IMR-90 (cell line): ENCODE results near the gene NPAP1. TPM values are rescaled to one million over a fixed set of nuclear protein-coding genes. Genes with fewer than 3 reads are reported as not detected.
"Not testable (repeated sequence)": the region's sequence is repeated elsewhere in the genome, so short reads cannot be mapped to it uniquely, and the experiment has no call there.

Source experiments
- ATAC-seq: fragments of 200-7000 bp; cut with Tn5 transposase; 2 replicates; pipeline ENCODE4 v1.9.1; 2020; ENCODE audit warnings: low read depth, mild to moderate bottlenecking, moderate library complexity
- BruUV-seq: library from RNA; stranded (reverse); fragments of 400-500 nt; replicated peaks from 2 replicates; lab custom pipeline; 2021; lab: Mats Ljungman, UMichigan
- CTCF ChIA-PET: fragments of 300-600 bp; formaldehyde crosslinking; extraction: SDS; loops from one replicate; lab custom pipeline; 2021; ENCODE audit warnings: antibody characterized with exemption; lab: Yijun Ruan, JAX
- POLR2A ChIA-PET: fragments of 300-600 bp; sonication (Branson Sonifier 250); formaldehyde crosslinking; loops from one replicate; lab custom pipeline; 2022; ENCODE audit warnings: antibody characterized with exemption; ENCODE audit not compliant: unreplicated experiment; lab: Charles Lee
- DNase-seq: peaks from one replicate; pipeline ENCODE4 v3.0.0; 2013
- H2AFZ ChIP-seq: replicated peaks from 2 replicates; pipeline ENCODE3; 2013; ENCODE audit warnings: low read length, mild to moderate bottlenecking; ENCODE audit not compliant: poor library complexity
- H2AK5ac ChIP-seq: 2 replicates; pipeline ENCODE4 v1.6.1; 2013; ENCODE audit warnings: low read depth, low read length, inconsistent platforms
- H2AK9ac ChIP-seq: replicated peaks from 2 replicates; pipeline ENCODE3; 2013; ENCODE audit warnings: mild to moderate bottlenecking, low read depth, low read length, moderate library complexity; ENCODE audit not compliant: poor library complexity
- H2BK120ac ChIP-seq: 2 replicates; pipeline ENCODE4 v1.6.1; 2013; ENCODE audit warnings: low read depth, low read length, inconsistent platforms
- H2BK15ac ChIP-seq: 3 replicates; pipeline ENCODE4 v1.6.1; 2013; ENCODE audit warnings: low read depth, low read length, inconsistent platforms
- H2BK20ac ChIP-seq: 2 replicates; pipeline ENCODE4 v1.6.1; 2013; ENCODE audit warnings: low read depth, mild to moderate bottlenecking, inconsistent platforms, low read length, moderate library complexity
- H2BK5ac ChIP-seq: 2 replicates; pipeline ENCODE4 v1.6.1; 2013; ENCODE audit warnings: mild to moderate bottlenecking, low read depth, low read length, inconsistent platforms; ENCODE audit not compliant: poor library complexity, severe bottlenecking
- H3K14ac ChIP-seq: replicated peaks from 2 replicates; pipeline ENCODE4 v1.6.1; 2013; ENCODE audit warnings: low read depth, low read length, inconsistent platforms
- H3K18ac ChIP-seq: 2 replicates; pipeline ENCODE4 v1.6.1; 2013; ENCODE audit warnings: low read depth, low read length, control low read depth
- H3K23ac ChIP-seq: 2 replicates; pipeline ENCODE4 v1.6.1; 2013; ENCODE audit warnings: low read depth, low read length, inconsistent platforms
- H3K27ac ChIP-seq: 2 replicates; pipeline ENCODE4 v1.5.1; 2013; ENCODE audit warnings: mild to moderate bottlenecking, control low read depth, low read length; ENCODE audit not compliant: insufficient read depth
- H3K27me3 ChIP-seq: 2 replicates; pipeline ENCODE4 v1.6.1; 2013; ENCODE audit warnings: low read length; ENCODE audit not compliant: control insufficient read depth, insufficient read depth
- H3K36me3 ChIP-seq: 2 replicates; pipeline ENCODE4 v1.6.1; 2013; ENCODE audit warnings: low read length, mixed read lengths; ENCODE audit not compliant: control insufficient read depth, insufficient read depth
- H3K4ac ChIP-seq: 2 replicates; pipeline ENCODE4 v1.6.1; 2013; ENCODE audit warnings: low read depth, low read length, inconsistent platforms
- H3K4me1 ChIP-seq: 2 replicates; pipeline ENCODE4 v1.6.1; 2013; ENCODE audit warnings: low read length, mixed read lengths; ENCODE audit not compliant: control insufficient read depth, insufficient read depth
- H3K4me2 ChIP-seq: 2 replicates; pipeline ENCODE4 v1.6.1; 2013; ENCODE audit warnings: low read depth, mild to moderate bottlenecking, control low read depth, low read length, moderate library complexity
- H3K4me3 ChIP-seq: 2 replicates; pipeline ENCODE4 v1.5.1; 2013; ENCODE audit warnings: low read depth, mild to moderate bottlenecking, control low read depth, low read length, moderate library complexity; ENCODE audit not compliant: insufficient read depth
- H3K56ac ChIP-seq: 2 replicates; pipeline ENCODE4 v1.6.1; 2013; ENCODE audit warnings: low read length, inconsistent platforms; ENCODE audit not compliant: insufficient read depth; ENCODE audit errors: extremely low read depth
- H3K79me1 ChIP-seq, 2 experiments: 2 replicates each; pipeline ENCODE4 v1.6.1; 2013; ENCODE audit warnings: low read length in 2 of 2, inconsistent platforms in 1 of 2, low read depth in 1 of 2
- H3K9ac ChIP-seq: 2 replicates; pipeline ENCODE4 v1.6.1; 2013; ENCODE audit warnings: low read depth, low read length, control low read depth
- H3K9me1 ChIP-seq: 2 replicates; pipeline ENCODE4 v1.6.1; 2013; ENCODE audit warnings: low read length, inconsistent platforms; ENCODE audit not compliant: insufficient read depth
- H3K9me3 ChIP-seq: 2 replicates; pipeline ENCODE4 v1.6.1; 2013; ENCODE audit warnings: low read length; ENCODE audit not compliant: control insufficient read depth, insufficient read depth
- H4K20me1 ChIP-seq: 2 replicates; pipeline ENCODE4 v1.6.1; 2013; ENCODE audit warnings: low read length, inconsistent platforms; ENCODE audit not compliant: insufficient read depth
- H4K5ac ChIP-seq: 2 replicates; pipeline ENCODE4 v1.6.1; 2013; ENCODE audit warnings: mild to moderate bottlenecking, low read depth, low read length, control low read depth
- H4K8ac ChIP-seq, 2 experiments: 2 replicates each; pipeline ENCODE4 v1.6.1; 2013; ENCODE audit warnings: low read depth in 2 of 2, low read length in 2 of 2, control low read depth in 1 of 2, inconsistent platforms in 1 of 2
- H4K91ac ChIP-seq: 2 replicates; pipeline ENCODE4 v1.6.1; 2013; ENCODE audit warnings: low read depth, low read length, inconsistent platforms; ENCODE audit not compliant: insufficient read depth
- WGBS, 2 experiments: methylation state at CpG; one replicate each; pipeline versions ENCODE4 v1.1.5 to v1.1.7; 2013; ENCODE audit warnings: missing lambda C conversion rate in 2 of 2; ENCODE audit not compliant: insufficient read length in 1 of 2; ENCODE audit errors: extremely low coverage in 2 of 2; 5-methylcytosine and 5-hydroxymethylcytosine counted together
- dilution Hi-C: fragments of 300-500 bp; cut with HindIII; formaldehyde crosslinking; loops from one replicate; pipeline ENCODE4 v1.14.3; 2018; ENCODE audit warnings: low sequenced_read_pairs; ENCODE audit not compliant: unreplicated experiment
- in situ Hi-C: fragments of 300-500 bp; cut with MboI; formaldehyde crosslinking; loops from 3 replicates; pipeline ENCODE4 v1.14.3; 2019; ENCODE audit warnings: low sequenced_read_pairs, inconsistent platforms, mixed read lengths
- intact Hi-C: fragments of 100-400 bp; cut with micrococcal nuclease; formaldehyde crosslinking; loops from 2 replicates; pipeline ENCODE4 v1.10.0; 2022
- polyA plus RNA-seq, 3 experiments: library from polyadenylated mRNA; depleted of rRNA; stranded (reverse); fragments of >200 nt; gene quantifications; 2 replicates each; pipeline ENCODE4 v1.2.3, GENCODE V29; 2012; ENCODE audit warnings: low replicate concordance in 1 of 3
- total RNA-seq: library from RNA; depleted of rRNA; stranded (reverse); fragments of >200 nt; gene quantifications from 2 replicates; pipeline ENCODE4 v1.2.3, GENCODE V29; 2012

NPAP1 gene
- total and polyA plus RNA-seq, 2 of the 4 experiments (the other 2 are of a cell fraction): not detected

DNA sequence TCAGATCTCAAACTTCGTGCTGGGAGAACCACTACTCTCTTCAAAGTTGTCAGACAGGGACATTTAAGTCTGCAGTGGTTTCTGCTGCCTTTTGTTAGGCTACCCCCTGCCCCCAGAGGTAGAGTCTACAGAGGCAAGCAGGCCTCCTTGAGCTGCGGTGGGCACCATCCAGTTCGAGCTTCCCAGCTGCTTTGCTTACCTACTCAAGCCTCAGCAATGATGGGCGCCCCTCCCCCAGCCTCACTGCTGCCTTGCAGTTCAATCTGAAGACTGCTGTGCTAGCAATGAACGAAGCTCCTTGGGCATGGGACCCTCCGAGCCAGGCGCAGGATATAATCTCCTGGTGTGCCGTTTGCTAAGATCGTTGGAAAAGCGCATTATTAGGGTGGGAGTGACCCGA, 36.2 kb upstream of the NPAP1 start:
- H3K79me1 ChIP-seq, H3K9ac ChIP-seq, H2BK5ac ChIP-seq, BruUV-seq, H2BK20ac ChIP-seq, H2BK15ac ChIP-seq, H2AFZ ChIP-seq, H3K4me2 ChIP-seq, DNase-seq, in situ Hi-C loops, H3K36me3 ChIP-seq, H4K20me1 ChIP-seq, POLR2A ChIA-PET, H3K4me3 ChIP-seq, H3K4me1 ChIP-seq, CTCF ChIA-PET, H4K8ac ChIP-seq, H3K27me3 ChIP-seq, H2BK120ac ChIP-seq, H3K18ac ChIP-seq, H3K9me1 ChIP-seq, dilution Hi-C loops, ATAC-seq, H3K27ac ChIP-seq, intact Hi-C loops, H3K23ac ChIP-seq, H3K4ac ChIP-seq, H4K91ac ChIP-seq, H2AK5ac ChIP-seq, H4K5ac ChIP-seq, H3K14ac ChIP-seq, H3K56ac ChIP-seq, H2AK9ac ChIP-seq: not testable (repeated sequence)
- WGBS, 2 experiments: no CpG with 5 or more reads among the region's 11 CpGs
- peaks cover 11% of the 10 kb centered on the region for H3K9me3 ChIP-seq
